Uterus (tissue), 4 donors: ENCODE data around the gene THSD4. TPM values are rescaled to one million over a fixed set of nuclear protein-coding genes. Genes with fewer than 3 reads are reported as not detected.

Source experiments
- DNase-seq, 2 donors: peaks; one replicate each; pipeline ENCODE4 v3.0.0-alpha.2; 2019 to 2020
- H3K27ac ChIP-seq, 2 donors: fragments of 200-600 bp; sonication (generic); 1 replicate in 1 of 2; 2 replicates in 1 of 2; pipeline ENCODE4 v1.5.1; 2016 to 2018
- H3K27me3 ChIP-seq, 2 donors: fragments of 200-600 bp; sonication (generic); one replicate each; pipeline ENCODE4 v1.5.1; 2018 to 2019; ENCODE audit warnings: control low read depth in 1 of 2
- H3K36me3 ChIP-seq, 2 donors: fragments of 200-600 bp; sonication (generic); one replicate each; pipeline ENCODE4 v1.5.1; 2019; ENCODE audit warnings: control low read depth in 1 of 2
- H3K4me1 ChIP-seq, 2 donors: fragments of 200-600 bp; sonication (generic); one replicate each; pipeline ENCODE4 v1.5.1; 2018 to 2019; ENCODE audit warnings: control low read depth in 1 of 2
- H3K4me3 ChIP-seq, 2 donors: fragments of 200-600 bp; sonication (generic); 1 replicate in 1 of 2; 2 replicates in 1 of 2; pipeline ENCODE4 v1.5.1; 2018 to 2019; ENCODE audit warnings: mild to moderate bottlenecking in 1 of 2
- H3K9me3 ChIP-seq, 2 donors: fragments of 200-600 bp; sonication (generic); one replicate each; pipeline ENCODE4 v1.5.1; 2019; ENCODE audit warnings: control low read depth in 1 of 2
- CTCF ChIP-seq, 4 experiments: fragments of 200-600 bp in 2 of 4; fragments of 450-650 bp in 2 of 4; sonication (generic) in 2 of 4; IDR thresholded peaks; one replicate each; pipeline ENCODE4 v1.5.1; 2016 to 2019; ENCODE audit warnings: antibody characterized with exemption in 4 of 4, mild to moderate bottlenecking in 2 of 4, moderate library complexity in 1 of 4
- POLR2A ChIP-seq, 2 donors: fragments of 450-650 bp; IDR thresholded peaks; one replicate each; pipeline ENCODE4 v1.6.1; 2016; ENCODE audit warnings: antibody characterized with exemption in 2 of 2, mild to moderate bottlenecking in 1 of 2, moderate library complexity in 1 of 2
- intact Hi-C: fragments of 100-400 bp; cut with DNase I; formaldehyde crosslinking; loops from one replicate; pipeline ENCODE4 v1.15.1; 2023; ENCODE audit warnings: low total_unique reads
- total RNA-seq, 4 donors: library from RNA; depleted of rRNA in 3 of 4; stranded (reverse); fragments of >200 nt in 3 of 4; gene quantifications; one replicate each; pipeline versions ENCODE4 v1.1.0 to v1.2.4, GENCODE V29; 2014 to 2023
- donor health status: DM: yes; HTN: yes; CAD: no.

THSD4 gene
- total RNA-seq, 4 donors from 2014 or later, result 7.1 to 144 (median 35.4) TPM

- intact Hi-C loops, result no loop called here
- no peak for DNase-seq
- H3K27me3 ChIP-seq, result no peaks in the 10 kb centered on the region
- peak overlapping the region; percentile 16 to 78 for H3K27ac ChIP-seq
- H3K36me3 ChIP-seq, result no peaks in the 10 kb centered on the region
- H3K9me3 ChIP-seq, result no peaks in the 10 kb centered on the region
- no peak for TF ChIP-seq POLR2A (IDR thresholded peaks at IDR 0.05)
- no peak for TF ChIP-seq CTCF (IDR thresholded peaks at IDR 0.05)
- no peak overlapping the region for H3K4me3 ChIP-seq
- H3K4me1 ChIP-seq, result no peaks in the 10 kb centered on the region
Observed at GRCh38 chr15:71373917-71374316, 258.6 kb downstream of the THSD4 start.

- DNase-seq, result no peak
- H3K36me3 ChIP-seq, result no peaks in the 10 kb centered on the region
- H3K9me3 ChIP-seq, result no peaks in the 10 kb centered on the region
- TF ChIP-seq CTCF (IDR thresholded peaks at IDR 0.05), result no peak
- no peak for TF ChIP-seq POLR2A (IDR thresholded peaks at IDR 0.05)
- no peaks in the 10 kb centered on the region for H3K4me1 ChIP-seq
- intact Hi-C loops, result no loop called here
- peak overlapping the region; percentile 16 to 36 for H3K27ac ChIP-seq
- H3K27me3 ChIP-seq, result no peaks in the 10 kb centered on the region
- H3K4me3 ChIP-seq, result no peak overlapping the region
Observed at GRCh38 chr15:71374607-71375352, 259.5 kb downstream of the THSD4 start.

GRCh38 chr15:71375934-71376333, 260.7 kb downstream of the THSD4 start:
- Histone ChIP-seq H3K27me3 (no peaks in the 10 kb centered on the region), H3K4me3 (no peak overlapping the region), H3K9me3 (no peaks in the 10 kb centered on the region), H3K4me1 (no peaks in the 10 kb centered on the region), H3K27ac (no peak overlapping the region), H3K36me3 (no peaks in the 10 kb centered on the region)
- no peak for DNase-seq
- intact Hi-C loops, result no loop called here
- TF ChIP-seq POLR2A (IDR thresholded peaks at IDR 0.05), result no peak

- TF ChIP-seq CTCF (IDR thresholded peaks at IDR 0.05), result no peak
- TF ChIP-seq POLR2A (IDR thresholded peaks at IDR 0.05), result no peak
- H3K27me3 ChIP-seq, result no peaks in the 10 kb centered on the region
- no peak overlapping the region for H3K4me3 ChIP-seq
- no peaks in the 10 kb centered on the region for H3K9me3 ChIP-seq
- intact Hi-C loops, result loop anchor here (10.0 kb wide), 1 partner anchor 65 kb away; no protein-coding TSS in a partner anchor
- no peak for DNase-seq
- H3K36me3 ChIP-seq, result no peaks in the 10 kb centered on the region
- peak overlapping the region in 1 of 2 donors; percentile 15 for H3K27ac ChIP-seq
- H3K4me1 ChIP-seq, result peaks cover 0 to 5% of the 10 kb centered on the region in 2 donors
Observed at GRCh38 chr15:71379893-71380292, 264.6 kb downstream of the THSD4 start.

- intact Hi-C loops, result loop anchor here (10.0 kb wide), 1 partner anchor 64 kb away; no protein-coding TSS in a partner anchor
- no peak for TF ChIP-seq POLR2A (IDR thresholded peaks at IDR 0.05)
- TF ChIP-seq CTCF (IDR thresholded peaks at IDR 0.05), result no peak
- Histone ChIP-seq H3K36me3 (no peaks in the 10 kb centered on the region), H3K27me3 (no peaks in the 10 kb centered on the region), H3K4me1 (peaks cover 0 to 7% of the 10 kb centered on the region in 2 donors), H3K9me3 (no peaks in the 10 kb centered on the region), H3K27ac (peak overlapping the region in 1 of 2 donors; percentile 15), H3K4me3 (no peak overlapping the region)
- no peak for DNase-seq
Observed at GRCh38 chr15:71380345-71380744, 265.1 kb downstream of the THSD4 start.
